GM19193 (cell line): Measurements from ENCODE around the gene ABCF2.

Source experiments
- POLR2A ChIP-seq: IDR thresholded peaks from 4 replicates; pipeline ENCODE4 v1.6.1; 2011; ENCODE audit not compliant: insufficient read depth, insufficient read length; ENCODE audit errors: extremely low read depth

The ABCF2 gene

GRCh38 chr7:151186640-151187408 is 40.2 kb downstream of the ABCF2 start, which contains the start of gene ASB10:
Gene ASB10 (minus strand): TSS chr7:151187250. CDS start chr7:151187130, 120 bp downstream.
- no peak for TF ChIP-seq POLR2A

- TF ChIP-seq POLR2A = no peak
Measured at GRCh38 chr7:151185762-151186639, 41.0 kb downstream of the ABCF2 start.

GRCh38 chr7:151181011-151181431 is 46.0 kb downstream of the ABCF2 start:
- TF ChIP-seq POLR2A = no peak

GRCh38 chr7:151179946-151180345 is 47.1 kb downstream of the ABCF2 start:
- TF ChIP-seq POLR2A = no peak

- no peak for TF ChIP-seq POLR2A
Measured at GRCh38 chr7:151179287-151179860, 47.6 kb downstream of the ABCF2 start.

- no peak for TF ChIP-seq POLR2A
Measured at GRCh38 chr7:151178831-151179230, 48.2 kb downstream of the ABCF2 start.

GRCh38 chr7:151178236-151178635 is 48.8 kb downstream of the ABCF2 start:
- no peak for TF ChIP-seq POLR2A

- no peak for TF ChIP-seq POLR2A
Measured at GRCh38 chr7:151177310-151177709, 49.7 kb downstream of the ABCF2 start.

- TF ChIP-seq POLR2A = no peak
Measured at GRCh38 chr7:151176401-151176800, 50.6 kb downstream of the ABCF2 start.

GRCh38 chr7:151175793-151176311 is 51.2 kb downstream of the ABCF2 start:
- no peak for TF ChIP-seq POLR2A

- no peak for TF ChIP-seq POLR2A
Measured at GRCh38 chr7:151175047-151175792, 51.8 kb downstream of the ABCF2 start.

- TF ChIP-seq POLR2A = no peak
Measured at GRCh38 chr7:151174246-151175046, 52.6 kb downstream of the ABCF2 start.

GRCh38 chr7:151173386-151174245 is 53.4 kb downstream of the ABCF2 start:
- no peak for TF ChIP-seq POLR2A
